Measurements from ENCODE around the gene ZBTB5. TPM values are rescaled to one million over a fixed set of nuclear protein-coding genes. Genes with fewer than 3 reads are reported as not detected.

The ZBTB5 gene
- total RNA-seq, 4 donors from 2014 or later: 15.0 to 23.3 (median 20.5) TPM

GRCh38 chr9:37421914-37422288, 43.3 kb downstream of the ZBTB5 start:
- intact Hi-C loops (cut with DNase I): no loop called here
- Histone ChIP-seq H3K36me3 (peaks cover 0 to 21% (median 6%) of the 10 kb centered on the region in 3 donors), H3K9me3 (no peaks in the 10 kb centered on the region), H3K4me1 (peaks cover 23 to 48% (median 26%) of the 10 kb centered on the region in 3 donors), H3K4me3 (peak overlapping the region; percentile 57 to 88 (median 66)), H3K27ac (peak overlapping the region; percentile 86 to 90 (median 88)), H3K27me3 (no peaks in the 10 kb centered on the region)
- TF ChIP-seq POLR2A (IDR thresholded peaks at IDR 0.05) (no peak), CTCF (IDR thresholded peaks at IDR 0.05) (no peak)
- 64 to 84% methylated on average over 5 to 6 of the region's 8 CpGs for WGBS, 2 donors
- no peak for DNase-seq

- TF ChIP-seq POLR2A (IDR thresholded peaks at IDR 0.05) (no peak), CTCF (IDR thresholded peaks at IDR 0.05) (no peak)
- Histone ChIP-seq H3K9me3 (no peaks in the 10 kb centered on the region), H3K27me3 (no peaks in the 10 kb centered on the region), H3K27ac (no peak overlapping the region), H3K4me3 (no peak overlapping the region), H3K4me1 (peaks cover 23 to 49% (median 26%) of the 10 kb centered on the region in 3 donors), H3K36me3 (peaks cover 0 to 8% (median 0%) of the 10 kb centered on the region in 3 donors)
- 49 to 63% methylated on average over 6 to 12 of the region's 12 CpGs for WGBS, 2 donors
- intact Hi-C loops (cut with DNase I): no loop called here
- DNase-seq: no peak
Observed at GRCh38 chr9:37420271-37421215, 44.7 kb downstream of the ZBTB5 start.

- WGBS, 2 donors: 84 to 92% methylated on average over 5 of the region's 5 CpGs
- H3K4me3 ChIP-seq: no peak overlapping the region
- no peak for DNase-seq
- no peaks in the 10 kb centered on the region for H3K9me3 ChIP-seq
- H3K27ac ChIP-seq: no peak overlapping the region
- H3K36me3 ChIP-seq: no peaks in the 10 kb centered on the region
- H3K4me1 ChIP-seq: peaks cover 16 to 45% (median 20%) of the 10 kb centered on the region in 3 donors
- no peaks in the 10 kb centered on the region for H3K27me3 ChIP-seq
- no peak for TF ChIP-seq POLR2A (IDR thresholded peaks at IDR 0.05)
- TF ChIP-seq CTCF (IDR thresholded peaks at IDR 0.05): no peak
- intact Hi-C loops (cut with DNase I): no loop called here
Observed at GRCh38 chr9:37419204-37419603, 46.0 kb downstream of the ZBTB5 start.

GRCh38 chr9:37417857-37418618, 47.2 kb downstream of the ZBTB5 start:
- DNase-seq: no peak
- Histone ChIP-seq H3K36me3 (no peaks in the 10 kb centered on the region), H3K4me1 (peaks cover 6 to 38% (median 11%) of the 10 kb centered on the region in 3 donors), H3K27me3 (no peaks in the 10 kb centered on the region), H3K9me3 (no peaks in the 10 kb centered on the region), H3K4me3 (no peak overlapping the region), H3K27ac (no peak overlapping the region)
- intact Hi-C loops (cut with DNase I): no loop called here
- TF ChIP-seq CTCF (IDR thresholded peaks at IDR 0.05): no peak
- TF ChIP-seq POLR2A (IDR thresholded peaks at IDR 0.05): no peak
- WGBS, 2 donors: 70 to 96% methylated on average over 4 to 5 of the region's 9 CpGs
